ENCODE results near the gene GPRIN3. TPM values are rescaled to one million over a fixed set of nuclear protein-coding genes. Genes with fewer than 3 reads are reported as not detected.
"Not testable (repeated sequence)": the region's sequence is repeated elsewhere in the genome, so short reads cannot be mapped to it uniquely, and the experiment has no call there.

Gene GPRIN3
- polyA plus RNA-seq, 3 donors, result 0.60 to 1.0 (median 0.88) TPM

DNA sequence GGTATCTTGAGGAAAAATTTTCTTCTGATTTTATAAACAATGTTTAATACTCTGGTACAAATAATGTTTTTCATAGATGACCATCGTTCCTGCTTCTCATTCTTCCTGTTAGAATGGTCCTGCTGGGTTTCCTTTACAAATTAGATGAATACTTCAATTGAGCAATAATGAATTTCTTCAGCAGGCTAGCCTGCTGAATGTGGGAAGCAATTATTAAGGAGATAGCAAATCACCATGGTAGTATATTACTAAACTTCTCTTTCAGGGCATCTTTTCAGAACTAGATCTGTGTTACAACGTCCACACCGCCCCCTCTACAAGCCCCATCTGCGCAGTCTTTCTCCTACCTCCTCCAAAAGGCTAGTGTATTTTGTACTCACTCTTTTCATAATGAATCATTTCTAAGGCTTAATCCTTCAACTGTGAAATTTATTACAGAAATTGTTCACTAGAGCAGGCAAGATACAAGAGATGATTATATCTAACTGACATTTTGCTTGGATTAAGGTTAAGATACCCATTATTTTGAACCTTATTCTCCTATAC lies 38.4 kb downstream of the GPRIN3 start:
- WGBS, 3 donors, result 52 to 90% (median 65%) methylated on average over 4 of the region's 4 CpGs
- H3K27ac ChIP-seq (ENCODE audit: low read depth, low read length), result no peak overlapping the region

DNA sequence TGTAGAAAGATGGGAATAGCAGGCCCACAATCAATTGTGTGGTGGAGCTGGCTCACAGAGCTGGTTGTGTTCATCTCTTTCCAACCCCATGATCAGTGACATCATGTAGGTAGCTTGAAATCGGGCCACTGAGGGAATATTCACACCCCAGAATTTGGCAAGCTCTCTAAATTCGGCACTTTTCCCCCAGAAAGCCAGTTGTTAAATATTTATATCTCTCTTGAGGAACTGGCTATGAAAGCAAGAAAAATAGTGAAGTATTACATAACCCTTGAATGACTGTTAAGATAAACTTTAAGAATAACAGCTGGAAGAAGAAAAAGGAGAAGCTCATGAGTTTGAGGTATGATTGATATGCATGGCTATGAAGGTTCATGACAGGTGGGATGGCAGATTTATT lies 38.9 kb downstream of the GPRIN3 start:
- no peak overlapping the region for H3K27ac ChIP-seq (ENCODE audit: low read depth, low read length)
- WGBS, 3 donors, result 27 to 60% (median 30%) methylated on average over 2 of the region's 2 CpGs

DNA sequence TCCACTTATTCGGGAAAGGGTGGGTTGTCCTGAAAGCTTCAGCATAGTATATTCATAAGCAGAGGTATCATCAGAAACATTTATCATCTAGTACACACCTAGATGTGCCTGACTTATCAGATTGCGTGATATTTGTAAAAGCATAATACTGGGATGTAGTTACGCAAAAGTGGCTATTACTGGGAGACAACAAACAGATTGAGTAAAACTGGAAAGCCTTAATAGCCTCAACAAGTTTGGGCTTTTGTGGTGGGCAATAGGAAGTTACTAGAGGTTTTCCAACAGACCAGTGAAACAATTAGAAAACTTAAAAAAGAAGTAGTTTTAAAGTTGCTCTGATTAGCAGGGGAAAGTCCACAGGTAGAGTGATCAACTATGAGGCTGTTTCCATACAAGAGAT lies 39.8 kb downstream of the GPRIN3 start:
- no peak overlapping the region for H3K27ac ChIP-seq (ENCODE audit: low read depth, low read length)
- WGBS, 3 donors, result 63 to 97% (median 83%) methylated on average over 3 of the region's 3 CpGs

DNA sequence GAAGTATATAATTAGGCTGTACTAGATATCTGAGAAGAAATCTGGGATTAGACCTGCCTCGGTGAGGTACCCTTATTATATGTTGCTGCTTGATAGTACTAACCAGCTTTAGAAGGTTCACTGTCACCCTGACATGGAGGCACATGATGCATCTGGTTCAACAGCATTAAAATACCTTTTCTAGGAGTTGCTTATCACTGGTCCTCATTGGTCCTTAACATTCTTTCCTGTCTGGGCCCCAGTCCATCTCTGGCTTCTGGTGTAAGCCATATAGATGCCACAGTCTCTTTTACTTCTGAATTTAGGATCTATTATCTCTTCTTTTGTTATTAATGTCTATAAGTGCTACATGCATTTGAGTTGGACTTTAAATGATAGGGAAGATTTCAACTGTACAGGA lies 40.2 kb downstream of the GPRIN3 start:
- H3K27ac ChIP-seq (ENCODE audit: low read depth, low read length), result no peak overlapping the region
- 94 to 100% (median 97%) methylated on average over 1 of the region's 1 CpG for WGBS, 3 donors

DNA sequence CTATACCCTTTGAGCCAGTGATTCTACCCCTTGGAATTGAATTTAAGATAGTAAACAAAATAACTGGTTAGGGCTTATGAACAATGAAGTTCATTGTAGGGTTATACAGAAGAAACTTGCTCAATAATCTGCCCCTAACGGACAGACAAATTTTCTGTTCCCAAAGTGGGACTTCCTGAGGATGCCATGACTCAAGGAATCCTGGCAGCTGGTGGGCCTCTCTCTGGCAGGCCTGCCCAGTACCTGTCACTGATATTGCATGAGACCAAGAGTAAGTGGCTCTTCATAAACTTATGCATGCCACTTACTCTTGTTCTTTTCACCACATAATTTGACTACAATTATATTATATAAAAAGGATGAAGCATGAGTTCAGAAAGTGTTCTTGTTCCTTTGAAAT lies 41.5 kb downstream of the GPRIN3 start:
- no peak overlapping the region for H3K27ac ChIP-seq (ENCODE audit: low read depth, low read length)
- 51 to 85% (median 56%) methylated on average over 1 of the region's 1 CpG for WGBS, 3 donors

DNA sequence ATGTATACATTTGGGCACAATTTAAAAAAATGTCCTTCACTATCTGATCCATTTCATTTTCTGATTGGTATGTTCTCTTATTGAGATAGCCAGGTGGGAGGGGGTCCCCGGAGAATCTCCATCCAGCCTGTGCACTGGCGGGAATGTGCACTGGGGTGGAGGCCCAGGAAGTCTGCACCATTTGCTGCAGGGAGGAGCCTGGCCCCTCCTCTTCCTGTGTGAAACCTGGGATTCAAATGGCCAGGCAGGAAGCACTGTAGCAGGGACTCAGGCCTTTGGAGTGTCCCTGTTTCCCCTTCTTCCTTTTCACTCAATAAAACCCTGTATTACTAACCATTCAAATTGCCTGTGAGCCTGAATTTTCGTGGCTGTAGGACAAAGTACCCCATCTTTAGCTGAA lies 44.3 kb downstream of the GPRIN3 start:
- H3K27ac ChIP-seq (ENCODE audit: low read depth, low read length), result no peak overlapping the region
- WGBS, 3 donors, result 88 to 92% (median 89%) methylated on average over 3 of the region's 3 CpGs

DNA sequence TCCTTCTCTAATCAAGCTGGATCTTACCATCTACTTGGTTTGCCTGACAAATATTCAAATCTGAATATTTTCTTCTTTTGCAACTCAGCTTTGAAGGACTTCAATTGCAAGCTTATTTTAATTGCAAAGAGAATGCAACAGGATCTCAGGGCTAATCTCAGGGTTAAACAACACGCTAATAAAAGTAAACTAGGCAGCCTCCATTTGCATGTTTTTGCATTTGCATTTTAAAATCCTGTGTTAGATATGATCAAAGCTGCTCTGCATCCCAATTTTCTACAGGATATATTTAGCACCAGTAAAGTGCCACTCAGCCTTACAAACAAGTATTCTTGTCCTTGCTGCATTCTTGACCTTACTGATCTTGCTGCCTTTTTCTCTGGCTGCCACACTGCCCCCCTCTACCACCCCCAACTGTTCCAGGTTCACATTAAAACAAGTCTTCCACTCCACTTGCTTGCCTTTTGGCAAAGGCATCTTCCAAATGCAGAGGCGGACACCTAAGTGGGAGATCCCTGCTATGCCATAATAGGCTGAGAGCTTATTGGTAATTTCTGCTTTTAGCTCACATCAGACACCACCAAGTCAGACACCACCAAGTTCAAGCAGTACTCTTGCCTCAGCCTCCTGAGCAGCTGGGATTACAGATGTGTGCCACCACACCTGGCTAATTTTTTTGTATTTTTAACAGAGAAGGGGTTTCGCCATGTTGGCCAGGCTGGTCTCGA lies 48.1 kb downstream of the GPRIN3 start:
- 91 to 99% (median 96%) methylated on average over 4 of the region's 4 CpGs for WGBS, 3 donors
- no peak overlapping the region for H3K27ac ChIP-seq (ENCODE audit: low read depth, low read length)

DNA sequence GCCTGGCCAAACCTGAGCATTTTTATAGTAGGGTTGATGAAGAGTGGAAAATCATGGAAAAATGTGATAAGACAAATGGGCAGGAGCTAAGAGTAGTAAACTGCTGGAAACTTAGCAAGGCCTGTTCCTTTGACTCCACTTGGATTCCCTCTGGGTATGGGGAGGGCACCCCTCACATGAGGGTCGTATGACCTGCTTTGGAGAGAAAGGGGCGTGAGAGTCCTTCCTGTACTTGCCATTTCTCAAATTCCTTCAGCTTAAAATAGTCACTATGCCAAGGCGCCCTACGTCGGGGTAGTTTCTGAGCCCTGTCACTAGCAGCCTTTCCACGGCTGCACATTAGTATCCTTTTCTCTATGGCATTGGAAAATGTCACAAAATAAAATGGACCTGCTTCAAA lies 49.1 kb downstream of the GPRIN3 start:
- WGBS, 3 donors, result 91 to 96% (median 92%) methylated on average over 6 of the region's 6 CpGs
- no peak overlapping the region for H3K27ac ChIP-seq (ENCODE audit: low read depth, low read length)

DNA sequence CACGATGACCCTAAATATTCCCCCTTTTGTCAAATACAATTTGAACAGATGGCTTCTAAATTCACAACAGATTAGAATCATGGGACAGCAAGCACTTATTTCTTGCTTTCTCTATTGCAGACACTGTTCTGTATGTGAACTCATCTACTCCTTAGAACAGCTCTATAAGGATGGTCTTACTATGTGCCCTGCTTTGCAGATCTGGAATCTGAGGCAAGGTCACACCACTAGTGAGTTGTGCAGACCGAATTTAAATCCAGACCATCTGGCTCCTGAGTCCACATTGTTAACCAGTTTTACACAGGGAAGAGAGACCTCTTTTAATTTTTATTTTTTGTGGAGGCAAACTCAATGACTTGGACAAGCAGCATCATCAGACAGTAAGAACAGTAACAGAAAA lies 50.2 kb downstream of the GPRIN3 start:
- no peak overlapping the region for H3K27ac ChIP-seq (ENCODE audit: low read depth, low read length)

DNA sequence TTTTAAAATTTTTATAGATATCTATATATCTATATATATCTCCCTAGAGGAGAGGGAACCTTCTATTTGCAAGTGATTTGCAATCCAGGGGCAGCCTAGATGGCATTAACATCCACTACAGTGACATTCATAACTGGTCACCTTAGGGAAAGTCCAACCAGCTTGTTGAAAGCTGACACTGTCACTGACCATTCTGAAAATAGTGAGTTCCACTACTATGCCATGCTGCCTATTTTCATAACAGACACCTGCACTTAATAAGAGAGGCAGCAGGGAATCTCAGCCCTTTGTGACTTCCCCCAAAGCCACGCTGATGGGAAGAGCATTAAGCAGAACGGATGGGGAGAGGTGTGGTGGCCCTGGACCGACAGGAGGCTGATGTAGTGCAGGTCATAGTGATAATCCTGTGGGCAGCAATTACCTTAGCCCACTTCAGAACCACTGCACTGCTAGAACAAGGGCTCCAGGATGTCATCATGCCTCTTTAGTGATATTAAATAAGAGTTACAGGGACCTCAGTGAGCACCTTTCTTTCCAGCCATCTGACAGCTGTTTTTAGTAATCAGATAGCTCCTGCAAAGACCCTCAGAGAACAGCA lies 51.3 kb downstream of the GPRIN3 start:
- H3K27ac ChIP-seq (ENCODE audit: low read depth, low read length), result no peak overlapping the region
- 78 to 81% (median 79%) methylated on average over 3 of the region's 3 CpGs for WGBS, 3 donors

More for the DNA sequence above, 50.2 kb downstream of the GPRIN3 start:
- WGBS, 3 donors, result 61 to 80% (median 80%) methylated on average over 2 of the region's 2 CpGs

DNA sequence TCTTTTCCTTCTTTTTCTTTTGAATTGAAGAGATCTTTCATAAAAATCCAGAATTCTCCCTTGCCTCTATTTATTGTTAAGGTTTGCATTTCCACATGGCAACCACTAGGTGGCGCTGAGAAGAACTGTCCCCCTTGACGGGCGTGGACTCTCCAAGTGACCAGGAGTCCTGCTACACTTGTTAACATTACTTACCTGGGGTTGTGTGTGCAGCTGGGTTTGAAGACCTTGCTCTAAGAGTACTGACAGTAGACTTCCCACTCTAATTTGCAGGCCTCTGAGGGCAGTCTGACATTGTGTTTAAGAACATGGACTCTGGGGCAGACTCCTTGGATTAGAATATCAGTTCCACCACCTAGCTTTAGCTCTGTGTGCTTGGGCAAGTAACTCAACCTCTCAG lies 52.8 kb downstream of the GPRIN3 start:
- WGBS, 3 donors, result 6 to 15% (median 8%) methylated on average over 3 of the region's 3 CpGs
- no peak overlapping the region for H3K27ac ChIP-seq (ENCODE audit: low read depth, low read length)

DNA sequence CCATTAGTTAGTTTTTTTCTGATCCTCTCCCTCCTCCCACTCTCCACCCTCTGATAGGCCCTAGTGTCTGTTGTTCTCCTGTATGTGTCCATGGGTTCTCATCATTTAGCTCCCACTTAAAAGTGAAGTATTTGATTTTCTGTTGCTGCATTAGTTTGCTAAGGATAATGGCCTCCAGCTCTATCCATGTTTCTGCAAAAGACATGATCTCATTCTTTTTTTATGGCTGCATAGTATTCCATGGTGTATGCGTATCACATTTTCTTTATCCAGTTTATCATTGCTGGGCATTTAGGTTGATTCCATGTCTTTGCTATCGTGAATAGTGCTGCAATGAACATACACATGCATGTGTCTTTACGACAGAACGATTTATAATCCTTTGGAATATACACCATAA lies 53.3 kb downstream of the GPRIN3 start:
- 82 to 87% (median 82%) methylated on average over 4 of the region's 4 CpGs for WGBS, 3 donors
- H3K27ac ChIP-seq (ENCODE audit: low read depth, low read length), result not testable (repeated sequence)

DNA sequence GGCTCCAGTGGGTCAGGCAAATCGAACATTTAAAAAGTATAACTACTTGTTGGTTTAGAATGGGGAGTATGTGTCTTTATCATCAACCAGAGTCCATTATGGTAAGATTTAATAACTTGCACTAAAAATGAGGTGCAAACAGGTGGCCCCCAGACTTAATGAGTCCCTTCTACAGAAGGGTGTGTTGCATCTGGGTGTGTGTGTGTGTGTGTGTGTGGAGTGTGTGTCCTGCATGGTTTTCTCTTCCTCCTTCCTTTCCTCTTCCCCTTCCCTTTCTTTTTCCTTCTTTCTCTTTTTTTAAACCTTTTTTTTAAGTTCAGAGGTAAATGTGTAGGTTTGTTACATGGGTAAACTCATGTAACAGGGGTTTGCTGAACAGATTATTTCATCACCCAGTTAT lies 53.7 kb downstream of the GPRIN3 start:
- 86 to 98% (median 91%) methylated on average over 1 of the region's 1 CpG for WGBS, 3 donors

DNA sequence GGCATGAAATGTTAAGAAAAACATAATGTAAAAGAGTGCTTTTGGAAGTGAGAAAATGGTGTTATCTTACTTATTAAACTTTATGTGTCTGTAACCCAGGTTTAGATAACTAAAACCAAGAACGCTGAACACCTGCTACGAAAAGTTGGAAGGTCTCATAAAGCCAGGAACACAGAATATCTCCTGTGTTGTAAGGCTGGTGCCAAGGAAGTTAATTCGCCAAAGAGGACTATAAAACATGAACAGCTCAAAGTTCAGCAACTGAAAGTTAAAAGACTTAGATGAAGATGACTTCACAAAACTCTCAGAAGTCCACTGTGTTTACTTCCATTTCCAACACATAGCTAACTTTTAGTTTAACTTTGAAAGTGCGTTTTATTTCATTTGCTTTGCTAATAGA lies 54.3 kb downstream of the GPRIN3 start:
- H3K27ac ChIP-seq (ENCODE audit: low read depth, low read length), result no peak overlapping the region
- WGBS, 3 donors, result 52 to 86% (median 81%) methylated on average over 4 of the region's 4 CpGs

More for the DNA sequence above, 53.7 kb downstream of the GPRIN3 start:
- H3K27ac ChIP-seq (ENCODE audit: low read depth, low read length), result no peak overlapping the region

DNA sequence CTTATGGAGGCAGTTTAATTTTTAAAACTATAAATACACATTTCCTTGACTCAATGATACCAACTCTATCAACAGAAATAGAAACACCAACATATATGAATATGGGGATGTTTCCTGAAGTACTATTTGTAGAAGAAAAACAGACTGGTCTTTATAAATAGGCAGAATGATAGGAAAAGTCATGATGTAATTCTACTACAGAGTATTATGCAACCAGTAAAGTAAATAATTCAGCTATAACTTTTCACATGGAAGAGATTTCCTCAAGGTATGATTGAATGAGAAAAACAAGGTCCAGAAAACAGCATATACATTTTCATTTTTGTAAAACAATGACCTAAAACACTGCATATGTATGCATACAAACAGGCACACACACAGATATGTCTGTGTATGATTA lies 56.2 kb downstream of the GPRIN3 start:
- H3K27ac ChIP-seq (ENCODE audit: low read depth, low read length), result no peak overlapping the region

DNA sequence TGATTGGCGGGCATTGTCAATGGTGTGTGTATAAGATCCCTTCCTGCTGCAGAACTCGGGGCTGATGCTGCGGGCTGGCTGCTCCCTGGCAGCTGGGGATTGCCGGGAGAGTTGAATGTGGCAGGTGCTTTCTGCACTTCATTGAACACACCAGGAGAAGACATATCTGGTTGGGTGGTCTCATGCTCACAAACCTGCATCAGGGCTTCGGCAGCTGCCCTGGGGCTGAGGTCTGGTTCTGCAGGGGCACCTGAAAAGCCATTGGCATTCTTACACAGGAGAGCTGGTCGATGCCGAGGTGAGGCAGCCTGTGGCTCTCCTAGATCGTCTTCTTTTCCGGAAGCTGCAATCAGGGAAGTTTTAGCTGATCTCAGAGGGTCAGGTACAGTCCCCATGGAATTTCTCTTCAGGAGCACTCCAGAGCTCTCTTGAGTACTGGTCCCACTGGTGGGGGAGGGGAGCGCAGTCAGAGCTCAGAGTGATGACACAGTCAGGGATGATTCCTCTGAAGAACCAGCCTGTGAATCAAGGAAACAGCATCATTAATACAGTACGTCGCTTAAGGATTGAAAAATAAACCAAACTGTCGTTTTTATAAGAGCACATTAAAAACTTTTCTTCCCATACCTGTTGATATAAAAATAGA lies 57.8 kb downstream of the GPRIN3 start:
- H3K27ac ChIP-seq (ENCODE audit: low read depth, low read length), result no peak overlapping the region
- 65 to 96% (median 95%) methylated on average over 13 of the region's 13 CpGs for WGBS, 3 donors

DNA sequence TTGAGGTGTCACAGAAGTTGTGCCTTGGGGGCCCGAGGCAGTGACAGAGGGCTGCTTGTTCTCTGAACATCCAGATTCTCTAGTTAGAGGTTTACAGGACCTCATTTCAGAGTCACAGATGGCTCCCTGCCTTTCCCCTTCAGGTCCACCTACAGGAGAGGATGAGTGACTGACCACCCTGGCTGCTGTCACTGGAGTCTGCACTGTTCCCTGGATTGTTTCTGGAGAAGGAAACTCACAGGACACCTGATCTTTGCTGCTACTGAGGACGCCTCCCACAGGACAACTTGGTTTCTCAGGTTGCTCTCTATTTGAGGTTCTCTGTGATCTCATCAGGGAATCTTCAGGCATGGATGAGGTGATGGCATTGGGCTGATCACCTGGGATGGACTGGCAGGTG lies 58.3 kb downstream of the GPRIN3 start:
- no peak overlapping the region for H3K27ac ChIP-seq (ENCODE audit: low read depth, low read length)
- 35 to 94% (median 89%) methylated on average over 2 of the region's 2 CpGs for WGBS, 3 donors

DNA sequence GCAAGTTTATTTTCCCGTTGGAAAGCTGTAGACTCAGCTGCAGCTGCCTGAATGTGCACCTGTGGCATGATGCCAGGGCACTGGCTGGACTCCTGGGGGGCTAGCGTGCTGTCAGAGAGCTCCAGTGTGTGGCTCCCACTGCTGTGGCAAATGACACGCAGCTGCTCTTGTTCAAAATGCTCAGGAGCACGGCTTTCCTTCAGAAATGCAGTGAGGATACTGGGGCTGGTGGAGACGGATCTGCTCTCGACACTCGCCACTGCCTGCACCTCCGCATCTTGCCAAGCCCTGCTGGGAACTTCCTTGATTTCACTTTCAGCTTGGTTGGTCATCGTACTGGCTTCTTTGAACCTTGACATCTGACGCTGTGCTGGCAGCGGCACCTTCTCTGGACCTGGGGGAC lies 58.7 kb downstream of the GPRIN3 start:
- WGBS, 3 donors, result 37 to 96% (median 93%) methylated on average over 11 of the region's 11 CpGs
- no peak overlapping the region for H3K27ac ChIP-seq (ENCODE audit: low read depth, low read length)

DNA sequence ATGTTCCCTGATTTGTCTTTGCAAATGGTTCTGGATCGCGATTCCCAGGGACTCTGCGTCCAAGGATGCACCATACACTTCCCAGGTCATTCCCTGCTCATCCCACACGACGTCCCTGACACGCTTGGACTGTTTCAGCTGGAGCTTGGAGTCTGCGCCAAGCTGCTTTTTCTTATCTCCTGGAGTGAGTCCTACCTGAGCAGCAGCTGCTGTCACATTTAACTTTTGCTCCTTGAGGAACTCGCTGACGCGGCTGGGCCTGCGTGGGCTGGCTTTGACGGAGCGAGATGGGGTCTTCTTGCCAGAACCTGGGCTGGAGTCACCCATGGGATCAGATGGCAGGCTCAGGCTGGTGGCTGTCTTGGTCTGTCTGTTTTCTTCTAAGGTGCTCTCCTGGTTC lies 59.6 kb downstream of the GPRIN3 start:
- no peak overlapping the region for H3K27ac ChIP-seq (ENCODE audit: low read depth, low read length)
- 44 to 95% (median 92%) methylated on average over 13 of the region's 13 CpGs for WGBS, 3 donors

DNA sequence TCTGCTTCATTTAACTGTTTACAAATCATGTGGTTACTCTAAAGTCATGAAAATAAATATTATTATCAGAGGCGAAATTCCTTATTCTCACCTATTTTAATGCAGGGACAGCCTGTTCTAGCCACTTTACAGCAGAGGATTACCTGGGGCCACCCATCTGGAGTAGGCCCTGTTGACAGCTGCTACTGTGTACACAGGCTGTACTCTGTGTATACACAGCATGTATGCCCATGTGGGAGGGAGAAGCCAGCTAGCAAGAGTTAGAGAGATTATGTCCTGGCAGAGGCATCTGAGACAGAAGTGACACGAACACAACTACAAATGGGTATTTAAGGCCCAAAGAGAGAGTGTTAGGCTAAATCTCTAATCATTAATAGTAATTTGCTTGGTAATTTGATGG lies 62.1 kb downstream of the GPRIN3 start:
- H3K27ac ChIP-seq (ENCODE audit: low read depth, low read length), result no peak overlapping the region
- 37 to 88% (median 87%) methylated on average over 2 of the region's 2 CpGs for WGBS, 3 donors
